OCI-LY1 (cell line): ENCODE results near the gene ZNF71.

Experiments
- CTCF ChIP-seq: fragments of 200-600 bp; sonication (generic), shearing (Covaris generic); IDR thresholded peaks from 2 replicates; pipeline ENCODE4 v1.5.1; 2017; ENCODE audit warnings: mild to moderate bottlenecking, antibody characterized with exemption, low read length, moderate library complexity, mixed read lengths
- EZH2 ChIP-seq: fragments of 200-600 bp; sonication (generic), shearing (Covaris generic); IDR thresholded peaks from 2 replicates; pipeline ENCODE4 v1.8.0; 2017; ENCODE audit warnings: borderline replicate concordance, mixed run types, mild to moderate bottlenecking, antibody characterized with exemption, low read length, moderate library complexity, mixed read lengths

DNA sequence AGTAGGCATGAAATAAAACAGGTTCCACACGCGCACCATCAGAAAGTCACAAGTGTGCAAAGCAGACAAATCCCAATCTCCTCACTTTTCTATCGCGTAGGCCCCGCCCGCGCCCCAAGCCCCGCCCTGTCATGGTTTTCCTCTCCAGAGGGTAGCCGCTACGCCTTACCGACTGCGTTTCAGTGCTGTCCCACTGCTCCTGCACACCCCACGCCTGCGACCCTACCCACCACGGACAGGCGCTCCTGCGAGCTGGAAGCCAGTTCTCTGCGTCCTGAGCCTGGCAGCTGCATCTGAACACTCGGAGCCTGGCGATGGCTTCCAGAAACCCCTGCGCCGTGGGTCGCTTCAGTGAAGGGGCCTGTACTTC is 28.2 kb upstream of the ZNF71 start:
- TF ChIP-seq CTCF (no peak), EZH2 (no peak)
